Measurements from ENCODE around the gene RBM47. TPM values are rescaled to one million over a fixed set of nuclear protein-coding genes. Genes with fewer than 3 reads are reported as not detected.

The RBM47 gene
- total RNA-seq, 4 donors from 2014 or later = 200 to 369 (median 323) TPM

- H3K4me3 ChIP-seq (replicated peaks in 1 of 3) = no peak overlapping the region
- DNase-seq = no peak
- intact Hi-C loops (cut with DNase I) = no loop called here
- peaks cover 3 to 12% of the 10 kb centered on the region in 2 donors for H3K4me1 ChIP-seq
- H3K27me3 ChIP-seq = no peaks in the 10 kb centered on the region
- WGBS, 2 donors = 74 to 75% methylated on average over 7 to 8 of the region's 8 CpGs
- peak overlapping the region in 1 of 3 donors; percentile 8 for H3K27ac ChIP-seq
- no peaks in the 10 kb centered on the region for H3K36me3 ChIP-seq
- no peaks in the 10 kb centered on the region for H3K9me3 ChIP-seq
- no peak for TF ChIP-seq POLR2A (IDR thresholded peaks at IDR 0.05)
- TF ChIP-seq CTCF (IDR thresholded peaks at IDR 0.05) = no peak
Observed at GRCh38 chr4:40586729-40587128, 42.9 kb downstream of the RBM47 start.

GRCh38 chr4:40586034-40586433 lies 43.6 kb downstream of the RBM47 start:
- Histone ChIP-seq H3K4me3 (replicated peaks in 1 of 3) (no peak overlapping the region), H3K9me3 (no peaks in the 10 kb centered on the region), H3K27ac (peak overlapping the region in 1 of 3 donors; percentile 8), H3K27me3 (no peaks in the 10 kb centered on the region), H3K4me1 (peaks cover 3 to 12% of the 10 kb centered on the region in 2 donors), H3K36me3 (no peaks in the 10 kb centered on the region)
- no peak for DNase-seq
- intact Hi-C loops (cut with DNase I) = no loop called here
- WGBS, 2 donors = 71 to 81% methylated on average over 2 of the region's 2 CpGs
- no peak for TF ChIP-seq POLR2A (IDR thresholded peaks at IDR 0.05)
- TF ChIP-seq CTCF (IDR thresholded peaks at IDR 0.05) = no peak

GRCh38 chr4:40585201-40585799 lies 44.4 kb downstream of the RBM47 start:
- Histone ChIP-seq H3K36me3 (no peaks in the 10 kb centered on the region), H3K4me3 (replicated peaks in 1 of 3) (no peak overlapping the region), H3K9me3 (no peaks in the 10 kb centered on the region), H3K27me3 (no peaks in the 10 kb centered on the region), H3K4me1 (peaks cover 6 to 16% of the 10 kb centered on the region in 2 donors), H3K27ac (no peak overlapping the region)
- WGBS, 2 donors = 86 to 88% methylated on average over 8 of the region's 8 CpGs
- DNase-seq = no peak
- intact Hi-C loops (cut with DNase I) = no loop called here
- TF ChIP-seq POLR2A (IDR thresholded peaks at IDR 0.05) = no peak
- TF ChIP-seq CTCF (IDR thresholded peaks at IDR 0.05) = no peak

- intact Hi-C loops (cut with DNase I) = no loop called here
- Histone ChIP-seq H3K4me1 (peaks cover 13 to 21% of the 10 kb centered on the region in 2 donors), H3K9me3 (no peaks in the 10 kb centered on the region), H3K36me3 (no peaks in the 10 kb centered on the region), H3K27ac (no peak overlapping the region), H3K27me3 (no peaks in the 10 kb centered on the region), H3K4me3 (replicated peaks in 1 of 3) (no peak overlapping the region)
- DNase-seq = no peak
- TF ChIP-seq CTCF (IDR thresholded peaks at IDR 0.05) (no peak), POLR2A (IDR thresholded peaks at IDR 0.05) (no peak)
- WGBS, 2 donors = 85 to 90% methylated on average over 3 of the region's 3 CpGs
Observed at GRCh38 chr4:40584517-40585141, 45.0 kb downstream of the RBM47 start.

- H3K9me3 ChIP-seq = no peaks in the 10 kb centered on the region
- no peak for DNase-seq
- H3K4me1 ChIP-seq = peaks cover 14 to 24% of the 10 kb centered on the region in 2 donors
- intact Hi-C loops (cut with DNase I) = no loop called here
- H3K36me3 ChIP-seq = no peaks in the 10 kb centered on the region
- WGBS, 2 donors = 95% methylated on average over 9 of the region's 9 CpGs
- TF ChIP-seq POLR2A (IDR thresholded peaks at IDR 0.05) = no peak
- H3K4me3 ChIP-seq (replicated peaks in 1 of 3) = no peak overlapping the region
- no peaks in the 10 kb centered on the region for H3K27me3 ChIP-seq
- no peak overlapping the region for H3K27ac ChIP-seq
Observed at GRCh38 chr4:40583850-40584439, 45.7 kb downstream of the RBM47 start.

Data from thyroid gland (tissue), 4 donors.